Left ventricle myocardium inferior (tissue), 1 donor: Measurements from ENCODE around the gene GDPGP1. TPM values are rescaled to one million over a fixed set of nuclear protein-coding genes. Genes with fewer than 3 reads are reported as not detected.

Experiments used
- DNase-seq: peaks from one replicate; pipeline ENCODE4 v3.0.0-alpha.2; 2020
- H3K27ac ChIP-seq: fragments of 200-600 bp; replicated peaks from 2 replicates; pipeline ENCODE4 v1.8.0; 2021
- H3K27me3 ChIP-seq: fragments of 200-600 bp; 2 replicates; pipeline ENCODE4 v1.8.0; 2021; ENCODE audit warnings: low read depth
- H3K36me3 ChIP-seq: fragments of 200-600 bp; 2 replicates; pipeline ENCODE4 v1.8.0; 2021
- H3K4me1 ChIP-seq: fragments of 200-600 bp; 2 replicates; pipeline ENCODE4 v1.8.0; 2021
- H3K4me3 ChIP-seq: fragments of 200-600 bp; 2 replicates; pipeline ENCODE4 v1.8.0; 2021; ENCODE audit warnings: mild to moderate bottlenecking, moderate library complexity
- H3K9me3 ChIP-seq: fragments of 200-600 bp; replicated peaks from 2 replicates; pipeline ENCODE4 v1.8.0; 2021
- CTCF ChIP-seq: fragments of 200-600 bp; IDR thresholded peaks from 2 replicates; pipeline ENCODE4 v1.8.0; 2021; ENCODE audit warnings: antibody characterized with exemption, mild to moderate bottlenecking, borderline replicate concordance
- intact Hi-C: fragments of 100-400 bp; cut with micrococcal nuclease; formaldehyde crosslinking; loops from one replicate; pipeline ENCODE4 v1.11.0; 2022
- total RNA-seq: library from RNA; stranded (reverse); fragmentation: NEBNext Ultra II Directional; extraction: Animal tissue kit (Norgen Biotek cat#: 25700); gene quantifications from one replicate; pipeline ENCODE4 v1.2.1, GENCODE V29; 2021
- donor health status: DM: no; HTN: yes; CAD: no; lungs with severe emphysema.

Gene GDPGP1
- total RNA-seq, 1 donor from 2014 or later, result 15.5 TPM

- intact Hi-C loops, result no loop called here
- Histone ChIP-seq H3K36me3 (peaks cover 4% of the 10 kb centered on the region), H3K4me3 (no peak overlapping the region), H3K27ac (no peak overlapping the region), H3K27me3 (no peaks in the 10 kb centered on the region), H3K9me3 (no peaks in the 10 kb centered on the region), H3K4me1 (peaks cover 83% of the 10 kb centered on the region)
- TF ChIP-seq CTCF, result no peak
- DNase-seq, result no peak
These were observed 25.7 kb upstream of the GDPGP1 start for GRCh38 chr15:90208356-90208755.

- Histone ChIP-seq H3K27ac (no peak overlapping the region), H3K4me3 (no peak overlapping the region), H3K9me3 (no peaks in the 10 kb centered on the region), H3K4me1 (peaks cover 74% of the 10 kb centered on the region), H3K27me3 (no peaks in the 10 kb centered on the region), H3K36me3 (peaks cover 4% of the 10 kb centered on the region)
- no peak for DNase-seq
- intact Hi-C loops, result no loop called here
- TF ChIP-seq CTCF, result no peak
These were observed 24.4 kb upstream of the GDPGP1 start for GRCh38 chr15:90209591-90209990.

- Histone ChIP-seq H3K4me1 (peaks cover 64% of the 10 kb centered on the region), H3K4me3 (no peak overlapping the region), H3K27ac (no peak overlapping the region), H3K27me3 (no peaks in the 10 kb centered on the region), H3K36me3 (peaks cover 4% of the 10 kb centered on the region), H3K9me3 (no peaks in the 10 kb centered on the region)
- DNase-seq, result peak; percentile 47
- intact Hi-C loops, result no loop called here
- no peak for TF ChIP-seq CTCF
These were observed 23.4 kb upstream of the GDPGP1 start for GRCh38 chr15:90210593-90210992.

- intact Hi-C loops, result no loop called here
- no peak overlapping the region for H3K4me3 ChIP-seq
- H3K36me3 ChIP-seq, result peaks cover 4% of the 10 kb centered on the region
- no peak overlapping the region for H3K27ac ChIP-seq
- H3K27me3 ChIP-seq, result no peaks in the 10 kb centered on the region
- no peaks in the 10 kb centered on the region for H3K9me3 ChIP-seq
- DNase-seq, result no peak
- H3K4me1 ChIP-seq, result peaks cover 60% of the 10 kb centered on the region
- no peak for TF ChIP-seq CTCF
These were observed 23.0 kb upstream of the GDPGP1 start for GRCh38 chr15:90211009-90211408.

GRCh38 chr15:90211440-90212143 is 22.4 kb upstream of the GDPGP1 start:
- TF ChIP-seq CTCF, result no peak
- H3K4me3 ChIP-seq, result no peak overlapping the region
- no peaks in the 10 kb centered on the region for H3K9me3 ChIP-seq
- peaks cover 54% of the 10 kb centered on the region for H3K4me1 ChIP-seq
- H3K27ac ChIP-seq, result no peak overlapping the region
- intact Hi-C loops, result no loop called here
- no peaks in the 10 kb centered on the region for H3K27me3 ChIP-seq
- H3K36me3 ChIP-seq, result peaks cover 4% of the 10 kb centered on the region
- DNase-seq, result no peak
